Breast epithelium (tissue), 4 donors: Measurements from ENCODE around the gene TRPV6. TPM values are rescaled to one million over a fixed set of nuclear protein-coding genes. Genes with fewer than 3 reads are reported as not detected.

Experiments used
- DNase-seq, 2 donors: peaks; one replicate each; pipeline ENCODE4 v3.0.0-alpha.2; 2019; ENCODE audit warnings: low spot score in 2 of 2
- H3K27ac ChIP-seq, 2 donors: fragments of 200-600 bp; sonication (generic) in 1 of 2; one replicate each; pipeline ENCODE4 v1.5.1; 2016 to 2019; ENCODE audit warnings: mild to moderate bottlenecking in 1 of 2
- H3K27me3 ChIP-seq, 2 donors: fragments of 200-600 bp; sonication (generic) in 1 of 2; one replicate each; pipeline versions ENCODE4 v1.5.1 to v1.6.0; 2017 to 2019; ENCODE audit warnings: control low read depth in 1 of 2, mild to moderate bottlenecking in 1 of 2
- H3K36me3 ChIP-seq: fragments of 200-600 bp; one replicate; pipeline ENCODE4 v1.5.1; 2019
- H3K4me1 ChIP-seq, 2 donors: fragments of 200-600 bp; sonication (generic); one replicate each; pipeline ENCODE4 v1.5.1; 2016 to 2019; ENCODE audit warnings: control low read depth in 1 of 2
- H3K4me3 ChIP-seq, 3 donors: fragments of 200-600 bp; sonication (generic); 1 replicate in 2 of 3; 2 replicates in 1 of 3; pipeline ENCODE4 v1.5.1; 2016 to 2019; ENCODE audit warnings: mild to moderate bottlenecking in 3 of 3, moderate library complexity in 2 of 3
- H3K9me3 ChIP-seq, 2 donors: fragments of 200-600 bp; sonication (generic) in 1 of 2; one replicate each; pipeline ENCODE4 v1.5.1; 2016 to 2019; ENCODE audit warnings: control low read depth in 1 of 2
- POLR2A ChIP-seq: fragments of 450-650 bp; IDR thresholded peaks from one replicate; pipeline ENCODE4 v1.6.1; 2016; ENCODE audit warnings: antibody characterized with exemption, mild to moderate bottlenecking, moderate library complexity
- POLR2AphosphoS5 ChIP-seq, 3 donors: sonication (generic); formaldehyde crosslinking; IDR thresholded peaks; one replicate each; pipeline ENCODE4 v1.6.1; 2017; ENCODE audit warnings: antibody characterized with exemption in 3 of 3
- intact Hi-C: fragments of 100-400 bp; cut with DNase I; formaldehyde crosslinking; loops from one replicate; pipeline ENCODE4 v1.15.1; 2023; ENCODE audit warnings: low total_unique reads
- total RNA-seq, 3 donors: library from RNA; depleted of rRNA; stranded (reverse); fragments of >200 nt; gene quantifications; one replicate each; pipeline ENCODE4 v1.1.0, GENCODE V29; 2016
- TF ChIP-seq, protein P1 (sequence below), 3 donors: fragments of 450-650 bp; IDR thresholded peaks; one replicate each; pipeline ENCODE4 v1.5.1; 2016 to 2017; ENCODE audit warnings: antibody characterized with exemption in 3 of 3, mild to moderate bottlenecking in 3 of 3, moderate library complexity in 3 of 3

Gene TRPV6
- total RNA-seq, 3 donors from 2014 or later = under 0.01 to 19.8 (median 13.4) TPM

DNA sequence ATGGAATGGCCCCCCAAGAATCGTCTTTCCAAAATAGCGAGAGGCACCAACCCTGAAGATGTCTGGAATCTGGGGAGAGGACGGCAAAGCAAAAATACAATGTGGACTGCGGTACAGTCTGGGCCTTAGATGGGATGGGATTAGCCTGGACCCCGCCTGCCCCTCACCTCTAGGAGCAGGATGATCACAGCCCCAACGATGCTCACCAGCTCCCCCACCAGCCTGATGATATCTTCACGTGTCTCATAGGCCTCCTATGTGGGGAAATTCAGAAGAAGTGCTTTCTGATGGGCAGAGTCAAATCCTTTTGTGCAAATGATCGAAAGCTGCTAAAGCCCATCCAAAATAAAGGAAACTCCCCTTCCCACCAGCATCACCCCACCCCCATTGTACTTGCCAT is 29.8 kb upstream of the TRPV6 start:
- Histone ChIP-seq H3K4me1 (no peaks in the 10 kb centered on the region), H3K4me3 (no peak overlapping the region), H3K36me3 (no peaks in the 10 kb centered on the region), H3K27me3 (no peaks in the 10 kb centered on the region), H3K9me3 (no peaks in the 10 kb centered on the region), H3K27ac (no peak overlapping the region)
- intact Hi-C loops = no loop called here
- DNase-seq = no peak
- TF ChIP-seq POLR2A (no peak), POLR2AphosphoS5 (IDR thresholded peaks at IDR 0.05) (no peak)
- TF ChIP-seq, protein P1, sequence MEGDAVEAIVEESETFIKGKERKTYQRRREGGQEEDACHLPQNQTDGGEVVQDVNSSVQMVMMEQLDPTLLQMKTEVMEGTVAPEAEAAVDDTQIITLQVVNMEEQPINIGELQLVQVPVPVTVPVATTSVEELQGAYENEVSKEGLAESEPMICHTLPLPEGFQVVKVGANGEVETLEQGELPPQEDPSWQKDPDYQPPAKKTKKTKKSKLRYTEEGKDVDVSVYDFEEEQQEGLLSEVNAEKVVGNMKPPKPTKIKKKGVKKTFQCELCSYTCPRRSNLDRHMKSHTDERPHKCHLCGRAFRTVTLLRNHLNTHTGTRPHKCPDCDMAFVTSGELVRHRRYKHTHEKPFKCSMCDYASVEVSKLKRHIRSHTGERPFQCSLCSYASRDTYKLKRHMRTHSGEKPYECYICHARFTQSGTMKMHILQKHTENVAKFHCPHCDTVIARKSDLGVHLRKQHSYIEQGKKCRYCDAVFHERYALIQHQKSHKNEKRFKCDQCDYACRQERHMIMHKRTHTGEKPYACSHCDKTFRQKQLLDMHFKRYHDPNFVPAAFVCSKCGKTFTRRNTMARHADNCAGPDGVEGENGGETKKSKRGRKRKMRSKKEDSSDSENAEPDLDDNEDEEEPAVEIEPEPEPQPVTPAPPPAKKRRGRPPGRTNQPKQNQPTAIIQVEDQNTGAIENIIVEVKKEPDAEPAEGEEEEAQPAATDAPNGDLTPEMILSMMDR (IDR thresholded peaks at IDR 0.05) = no peak

DNA sequence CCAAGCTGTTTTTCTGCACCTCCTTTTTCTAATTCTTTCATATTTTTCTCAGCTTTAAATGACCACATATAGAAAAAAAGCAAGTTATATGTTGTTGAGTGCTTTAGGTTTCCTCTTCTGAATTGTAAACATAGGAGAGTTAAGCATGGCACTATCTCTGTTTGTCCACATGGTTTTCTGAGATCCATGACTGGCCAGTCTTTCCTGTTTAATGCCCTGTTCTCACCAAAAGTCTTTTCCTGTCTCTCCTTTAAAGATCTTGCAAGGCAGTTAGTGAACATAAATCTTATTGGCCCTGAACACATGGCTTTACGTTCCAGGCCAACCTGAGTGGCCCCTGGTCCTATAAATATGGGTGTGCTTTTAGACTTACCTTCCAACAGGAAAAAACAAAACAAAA is 28.6 kb upstream of the TRPV6 start:
- H3K36me3 ChIP-seq = no peaks in the 10 kb centered on the region
- H3K9me3 ChIP-seq = no peaks in the 10 kb centered on the region
- H3K27me3 ChIP-seq = no peaks in the 10 kb centered on the region
- H3K4me1 ChIP-seq = no peaks in the 10 kb centered on the region
- no peak overlapping the region for H3K27ac ChIP-seq
- intact Hi-C loops = no loop called here
- TF ChIP-seq, protein P1 (IDR thresholded peaks at IDR 0.05) = no peak
- TF ChIP-seq POLR2AphosphoS5 (IDR thresholded peaks at IDR 0.05) = no peak
- no peak for TF ChIP-seq POLR2A
- DNase-seq = no peak
- H3K4me3 ChIP-seq = no peak overlapping the region

DNA sequence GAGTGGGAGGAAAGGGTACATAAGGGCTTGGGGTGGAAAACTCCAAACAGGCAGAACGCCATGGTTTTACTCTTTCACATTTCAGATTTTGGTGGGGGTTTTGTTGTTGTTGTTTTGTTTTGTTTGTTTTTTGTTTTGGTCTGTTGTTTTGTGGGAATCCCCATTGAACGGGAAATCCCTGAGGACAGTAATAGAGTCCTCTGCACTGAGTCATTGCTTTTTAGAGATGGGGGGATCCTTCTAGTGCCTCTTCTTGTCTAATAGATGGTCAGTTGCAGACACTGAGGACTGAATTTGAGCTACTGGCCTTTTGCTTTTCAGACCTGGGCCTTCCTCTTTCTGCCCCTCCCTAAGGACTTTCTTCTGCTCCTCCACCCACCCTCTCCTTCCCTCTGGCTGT is 28.0 kb upstream of the TRPV6 start:
- no peak for TF ChIP-seq POLR2AphosphoS5 (IDR thresholded peaks at IDR 0.05)
- TF ChIP-seq POLR2A = no peak
- TF ChIP-seq, protein P1 (IDR thresholded peaks at IDR 0.05) = no peak
- no peak overlapping the region for H3K4me3 ChIP-seq
- H3K9me3 ChIP-seq = no peaks in the 10 kb centered on the region
- H3K27ac ChIP-seq = no peak overlapping the region
- intact Hi-C loops = no loop called here
- no peak for DNase-seq
- no peaks in the 10 kb centered on the region for H3K27me3 ChIP-seq
- no peaks in the 10 kb centered on the region for H3K36me3 ChIP-seq
- no peaks in the 10 kb centered on the region for H3K4me1 ChIP-seq

DNA sequence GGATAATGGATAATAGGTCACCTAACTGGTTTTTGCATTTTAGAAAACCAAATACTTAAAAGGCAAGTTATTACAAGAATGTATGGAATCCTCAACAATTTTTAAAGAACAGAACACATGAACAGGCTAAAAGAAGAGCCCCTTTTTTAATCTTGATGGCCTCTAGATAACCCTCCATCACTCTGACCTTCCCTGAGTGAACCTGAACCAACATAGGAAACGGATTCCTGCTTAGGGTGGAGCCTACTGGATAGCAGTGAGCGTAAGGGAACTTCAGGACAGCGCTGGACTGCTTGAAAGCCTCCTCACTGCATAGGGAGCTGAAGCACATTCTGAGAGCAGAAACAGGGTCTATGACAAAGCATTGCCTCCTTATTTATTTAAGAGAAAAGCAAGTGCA is 27.5 kb upstream of the TRPV6 start:
- Histone ChIP-seq H3K27me3 (no peaks in the 10 kb centered on the region), H3K36me3 (no peaks in the 10 kb centered on the region), H3K27ac (no peak overlapping the region), H3K4me1 (no peaks in the 10 kb centered on the region), H3K4me3 (no peak overlapping the region), H3K9me3 (no peaks in the 10 kb centered on the region)
- TF ChIP-seq POLR2A = no peak
- TF ChIP-seq, protein P1 (IDR thresholded peaks at IDR 0.05) = no peak
- TF ChIP-seq POLR2AphosphoS5 (IDR thresholded peaks at IDR 0.05) = no peak
- DNase-seq = no peak
- intact Hi-C loops = no loop called here

DNA sequence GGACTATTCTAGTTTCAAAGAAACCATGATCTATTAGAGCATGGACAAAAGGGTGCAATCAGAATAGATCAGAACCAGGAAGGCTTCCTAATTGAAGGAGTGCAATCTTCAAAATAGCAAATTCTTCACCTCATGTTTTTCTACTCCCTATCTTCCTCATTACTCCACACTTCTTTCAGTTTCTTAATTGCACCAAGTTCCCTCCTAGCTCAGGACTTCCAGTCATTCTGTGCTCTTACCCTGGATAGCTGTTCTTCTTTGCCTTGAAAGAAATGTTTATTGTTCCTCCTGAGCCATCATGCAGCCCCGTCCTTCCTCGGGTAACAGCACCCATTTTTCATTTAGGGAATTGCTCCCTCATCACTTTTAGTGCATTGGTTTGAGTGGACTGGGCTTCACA is 24.9 kb upstream of the TRPV6 start:
- TF ChIP-seq POLR2AphosphoS5 (IDR thresholded peaks at IDR 0.05) (no peak), POLR2A (no peak)
- TF ChIP-seq, protein P1 (IDR thresholded peaks at IDR 0.05) = no peak
- H3K36me3 ChIP-seq = no peaks in the 10 kb centered on the region
- DNase-seq = no peak

More for the DNA sequence above, 24.9 kb upstream of the TRPV6 start:
- Histone ChIP-seq H3K27ac (no peak overlapping the region), H3K27me3 (no peaks in the 10 kb centered on the region), H3K4me1 (no peaks in the 10 kb centered on the region), H3K9me3 (no peaks in the 10 kb centered on the region), H3K4me3 (no peak overlapping the region)
- intact Hi-C loops = no loop called here
